Activated CD8-positive, alpha-beta memory T cell treated with anti-CD3 and anti-CD28 coated beads for 48 hours (primary cell): ENCODE data around the gene RBM4B.
A peak's percentile ranks its signal among the peaks of the same experiment; 100 is the strongest.
"Not testable (repeated sequence)": the region's sequence is repeated elsewhere in the genome, so short reads cannot be mapped to it uniquely, and the experiment has no call there.

Experiments
- DNase-seq, 3 experiments: peaks; one replicate each; pipeline ENCODE4 v3.0.0-alpha.2; 2020; ENCODE audit warnings: low read depth in 2 of 3, low spot score in 2 of 3

The RBM4B gene, protein sequence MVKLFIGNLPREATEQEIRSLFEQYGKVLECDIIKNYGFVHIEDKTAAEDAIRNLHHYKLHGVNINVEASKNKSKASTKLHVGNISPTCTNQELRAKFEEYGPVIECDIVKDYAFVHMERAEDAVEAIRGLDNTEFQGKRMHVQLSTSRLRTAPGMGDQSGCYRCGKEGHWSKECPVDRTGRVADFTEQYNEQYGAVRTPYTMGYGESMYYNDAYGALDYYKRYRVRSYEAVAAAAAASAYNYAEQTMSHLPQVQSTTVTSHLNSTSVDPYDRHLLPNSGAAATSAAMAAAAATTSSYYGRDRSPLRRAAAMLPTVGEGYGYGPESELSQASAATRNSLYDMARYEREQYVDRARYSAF

DNA sequence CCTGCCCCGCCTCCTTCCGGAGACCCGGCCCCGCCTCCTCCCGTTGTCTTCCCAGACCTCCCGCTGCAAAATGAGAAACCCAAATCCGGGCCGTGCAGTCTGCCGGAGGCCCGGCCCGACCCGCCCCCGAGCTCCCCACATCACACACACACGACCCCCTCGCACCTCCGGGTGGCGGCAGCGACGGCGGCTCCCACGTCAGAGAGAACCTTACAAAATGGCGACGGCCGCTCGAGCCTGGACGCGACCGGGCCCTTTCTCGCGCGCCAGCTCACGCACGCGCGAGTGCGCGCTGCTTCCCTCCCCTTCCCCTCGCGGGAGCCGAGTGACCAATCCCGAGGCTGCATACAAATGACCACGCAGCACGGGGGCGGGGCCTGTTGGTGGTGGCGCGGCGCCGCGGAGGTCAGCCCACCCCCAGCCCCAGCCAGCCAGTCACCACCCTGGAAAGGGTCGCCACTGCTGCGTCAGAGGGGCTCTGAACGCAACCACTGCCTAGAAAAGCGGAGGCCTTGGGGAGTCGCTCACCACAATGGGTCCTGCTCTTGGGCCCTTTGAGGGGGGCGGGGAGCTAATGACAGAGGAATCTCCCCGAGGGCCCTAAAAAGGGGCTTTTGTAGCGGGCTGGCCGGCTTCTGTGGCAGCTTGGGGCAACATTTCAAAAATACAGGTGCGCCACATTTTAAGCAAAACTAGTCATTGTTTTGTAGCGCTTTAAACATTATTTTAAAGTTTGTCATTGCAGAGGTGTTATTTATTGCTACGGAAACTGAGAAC, at the start of gene RBM4B:
Gene RBM4B, minus strand, starts transcription at position 289 of the 777 bp plus-strand sequence. CDS start 808 bp downstream, outside the sequence.
- peak; percentile 91 to 94 (median 94) for DNase-seq

DNA sequence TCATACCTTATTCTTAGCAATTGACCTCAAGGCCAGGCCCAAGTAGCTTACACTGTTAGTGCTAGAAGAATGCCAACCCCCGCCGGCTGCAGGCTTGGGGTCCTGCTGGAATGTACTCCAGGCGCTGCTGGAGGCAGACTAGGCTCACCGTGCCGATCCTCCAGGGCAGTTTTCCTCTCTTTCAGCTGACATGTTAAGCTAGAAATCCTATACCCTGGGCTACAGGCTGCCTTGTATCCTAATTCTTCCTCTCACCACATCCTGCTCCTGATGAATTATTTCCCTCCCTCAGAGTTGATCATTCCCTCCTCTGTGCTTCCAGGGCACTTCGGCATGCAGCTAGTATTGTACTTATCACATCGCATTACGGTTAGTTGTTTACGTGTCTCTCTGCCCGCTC, 48.0 kb upstream of the RBM4B start:
- DNase-seq, result no peak

DNA sequence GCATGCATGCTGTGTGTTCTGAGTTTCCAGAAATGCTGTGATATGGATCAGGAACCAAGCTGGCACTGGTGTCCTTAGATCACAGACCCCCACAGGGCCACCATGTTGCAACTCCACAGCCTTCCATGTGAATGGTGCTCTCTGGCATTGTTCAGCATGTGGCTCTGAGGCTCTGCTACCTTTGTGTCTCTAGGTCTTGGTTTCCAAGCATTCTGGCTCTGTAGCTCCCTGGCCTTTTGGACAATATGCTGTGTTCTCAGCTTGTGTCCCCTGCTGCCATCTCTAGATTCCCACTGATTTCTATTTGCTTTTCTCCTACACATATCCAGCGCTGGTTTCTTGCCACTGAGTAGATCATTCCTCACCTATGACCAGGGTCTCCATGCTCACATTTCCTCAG, 47.4 kb upstream of the RBM4B start:
- DNase-seq, result no peak

DNA sequence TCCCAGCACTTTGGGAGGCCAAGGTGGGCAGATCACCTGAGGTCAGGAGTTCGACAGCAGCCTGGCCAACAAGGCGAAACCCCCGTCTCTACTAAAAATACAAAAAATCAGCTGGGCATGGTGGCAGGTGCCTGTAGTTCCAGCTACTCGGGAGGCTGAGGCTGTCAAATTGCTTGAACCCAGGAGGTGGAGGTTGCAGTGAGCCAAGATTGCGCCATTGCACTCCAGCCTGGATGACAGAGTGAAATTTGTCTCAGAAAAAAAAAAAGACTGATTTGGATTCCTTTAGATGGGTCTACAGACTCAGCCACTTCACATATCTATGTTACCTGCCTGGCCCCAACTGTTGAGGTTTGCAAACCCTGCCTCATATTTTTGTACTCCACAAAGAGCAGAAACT, 46.5 kb upstream of the RBM4B start:
- DNase-seq, result not testable (repeated sequence)

DNA sequence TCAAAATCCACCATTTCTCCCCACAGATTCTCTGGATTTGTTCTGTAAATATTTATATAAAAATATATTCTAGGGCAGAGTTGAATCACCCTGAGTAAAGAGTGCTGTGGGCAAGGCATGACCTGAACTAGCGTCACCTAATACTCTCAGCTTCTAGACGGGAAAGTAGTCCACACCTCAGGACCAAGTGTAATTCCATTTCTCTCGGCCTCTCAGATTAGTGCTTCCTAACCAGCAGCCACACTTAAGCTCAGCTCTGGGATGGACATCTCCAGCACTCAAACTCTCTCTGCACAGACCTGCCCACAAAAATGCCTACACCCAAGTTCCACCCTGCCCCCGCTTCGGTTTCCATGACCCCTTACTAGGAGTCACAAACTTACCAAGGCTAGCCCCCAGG, 46.0 kb upstream of the RBM4B start:
- DNase-seq, result no peak

DNA sequence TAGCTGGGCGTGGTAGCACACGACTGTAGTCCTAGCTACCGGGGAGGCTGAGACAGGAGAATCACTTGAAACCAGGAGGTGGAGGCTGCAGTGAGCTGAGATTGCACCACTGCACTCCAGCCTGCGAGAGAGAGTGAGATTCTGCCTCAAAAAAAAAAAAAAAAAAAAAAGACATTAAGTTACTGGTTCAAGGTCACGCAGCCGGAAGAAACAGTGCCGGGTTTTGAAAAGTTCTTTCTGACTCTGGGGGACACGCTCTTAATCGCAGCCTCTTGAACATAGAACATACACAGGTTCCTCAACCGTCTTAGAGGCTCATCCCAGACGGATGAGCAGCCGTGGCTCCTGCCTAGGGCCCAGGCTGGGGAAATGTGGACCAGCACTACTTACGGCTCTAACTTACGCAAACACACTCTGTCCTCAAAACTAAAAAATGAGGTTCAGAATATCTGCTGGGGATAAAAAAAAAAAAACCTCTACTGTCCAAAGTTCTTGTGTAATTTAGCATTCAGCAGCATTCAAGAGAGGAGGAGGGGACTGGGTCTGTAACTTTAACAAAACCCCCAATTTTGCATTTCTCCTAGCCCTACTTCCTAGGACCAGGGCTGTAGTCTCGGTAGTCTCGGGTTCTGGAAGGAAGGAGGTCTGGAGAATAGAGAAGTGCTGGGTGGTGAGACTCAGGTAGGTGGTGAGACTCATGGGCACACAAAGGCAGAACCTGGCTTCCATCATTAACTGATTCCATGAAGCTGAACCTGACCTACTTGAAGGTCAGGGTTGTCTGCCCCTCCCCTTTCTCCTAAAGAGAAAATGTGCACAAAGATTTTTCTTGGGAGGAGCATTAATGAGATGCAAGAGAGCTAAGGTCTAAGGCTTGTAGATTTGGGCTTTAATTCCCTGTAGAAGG, 45.3 kb upstream of the RBM4B start:
- no peak for DNase-seq

DNA sequence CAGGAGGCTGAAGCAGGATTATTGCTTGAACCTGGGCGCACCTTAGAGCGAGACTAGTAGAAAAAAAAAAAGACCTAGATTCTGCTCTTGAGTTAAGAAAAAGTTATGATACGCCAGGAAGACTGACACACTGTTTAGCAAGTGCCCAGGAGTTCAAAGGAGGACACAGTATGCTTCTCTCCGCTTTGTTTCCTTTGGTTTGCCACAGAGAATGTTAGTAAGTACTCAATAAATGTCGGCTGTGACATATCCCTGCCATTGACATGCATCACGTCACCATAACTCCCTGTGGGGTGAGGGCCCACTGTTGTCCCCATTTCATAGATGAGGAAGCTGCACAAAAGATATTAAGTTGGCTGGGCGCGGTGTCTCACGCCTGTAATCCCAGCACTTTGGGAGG, 44.3 kb upstream of the RBM4B start:
- no peak for DNase-seq

DNA sequence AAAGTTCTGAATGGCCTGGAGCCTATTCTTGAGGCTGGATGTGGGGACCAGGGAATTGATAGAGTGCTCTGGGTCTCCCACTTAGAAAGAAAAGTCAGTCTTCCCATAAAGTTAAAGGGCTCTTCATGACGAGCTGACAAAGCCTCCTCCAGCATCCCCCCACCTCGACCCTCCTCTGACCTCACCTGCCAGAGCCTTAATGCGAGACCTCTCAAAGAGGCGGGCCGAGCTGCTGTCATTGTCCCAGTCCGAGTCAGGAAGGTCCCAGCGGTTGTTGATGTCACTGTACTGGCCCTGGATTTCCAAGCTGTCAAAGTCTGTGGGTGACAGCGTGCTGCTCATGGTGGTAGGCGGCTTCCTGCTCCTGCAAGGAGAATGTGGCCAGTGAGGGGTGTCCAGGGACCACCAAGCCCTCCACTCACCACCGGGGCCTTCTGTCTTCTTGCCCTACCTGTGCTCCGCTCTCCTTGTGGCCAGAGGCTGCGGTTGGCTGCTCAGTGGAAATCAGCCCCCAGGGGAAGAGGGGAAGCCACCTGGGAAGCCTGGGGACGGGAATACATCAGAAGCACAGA, 43.3 kb upstream of the RBM4B start:
- no peak for DNase-seq

DNA sequence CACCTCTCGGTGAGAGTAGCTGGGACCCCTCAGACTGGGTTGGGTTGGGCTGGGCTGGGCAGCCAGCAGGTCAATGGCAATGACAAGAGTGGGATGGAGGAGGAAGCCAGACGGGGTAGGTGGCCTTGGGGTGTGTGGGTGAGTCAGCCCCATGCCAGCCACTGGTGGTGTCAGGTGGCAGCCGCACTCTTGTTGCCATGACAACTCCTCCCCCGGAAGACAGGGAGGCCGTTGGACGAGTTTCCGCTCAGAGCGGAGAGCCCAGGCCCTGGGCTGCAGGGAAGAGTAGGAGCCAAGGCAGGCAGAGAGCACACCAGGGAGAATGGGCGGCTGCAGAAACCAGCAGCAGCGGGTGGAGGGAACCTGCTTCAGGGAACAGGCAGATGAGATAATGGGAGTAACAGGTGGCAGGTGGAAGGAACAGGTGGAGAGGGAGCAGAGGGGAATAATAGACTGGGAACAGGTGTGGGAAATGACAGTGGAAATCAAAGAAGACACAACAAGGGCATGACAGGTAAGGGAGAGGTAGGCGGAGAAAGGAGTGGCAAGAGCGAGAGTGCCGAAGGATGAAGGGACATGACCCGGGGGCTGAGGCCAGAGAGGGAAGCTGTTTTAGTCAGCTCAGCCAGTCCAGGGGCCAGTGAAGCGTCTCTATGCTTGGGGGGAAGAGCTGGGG, 42.7 kb upstream of the RBM4B start:
- DNase-seq, result peak in 2 of 3 experiments; percentile 18 to 39

DNA sequence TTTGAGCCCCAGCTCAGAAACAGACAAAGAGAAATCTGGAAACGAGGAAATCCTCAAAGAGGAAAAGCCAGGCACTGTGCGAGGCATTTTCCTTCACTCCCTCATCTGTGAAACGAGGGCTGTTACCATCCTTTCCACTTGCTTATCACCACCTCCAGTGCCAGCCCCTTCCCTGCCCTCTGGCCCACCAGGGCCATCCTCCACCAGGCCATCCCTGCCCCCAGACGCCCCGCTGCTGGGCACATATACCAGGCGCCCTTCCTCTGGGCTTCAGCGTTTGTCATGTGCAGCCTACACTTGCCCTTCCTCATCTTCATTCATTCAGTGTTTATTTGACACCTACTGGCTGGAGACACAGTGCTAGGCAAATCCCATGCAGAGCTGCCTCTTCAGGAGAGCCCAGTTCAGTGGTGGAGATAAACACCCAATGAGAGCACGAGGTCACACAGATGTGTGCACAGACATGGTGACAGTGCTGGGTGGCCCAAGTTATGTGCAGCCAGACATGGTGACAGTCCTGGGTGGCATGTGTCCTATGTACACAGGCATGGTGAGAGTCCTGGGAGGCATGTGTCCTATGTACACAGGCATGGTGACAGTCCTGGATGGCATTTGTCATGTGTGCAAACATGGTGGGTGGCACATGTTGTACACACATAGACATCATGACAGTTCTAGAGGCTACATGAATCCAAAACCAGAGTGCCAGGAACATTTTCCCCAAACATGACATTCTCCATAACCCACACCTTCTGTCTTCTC, 41.6 kb upstream of the RBM4B start:
- DNase-seq, result no peak

DNA sequence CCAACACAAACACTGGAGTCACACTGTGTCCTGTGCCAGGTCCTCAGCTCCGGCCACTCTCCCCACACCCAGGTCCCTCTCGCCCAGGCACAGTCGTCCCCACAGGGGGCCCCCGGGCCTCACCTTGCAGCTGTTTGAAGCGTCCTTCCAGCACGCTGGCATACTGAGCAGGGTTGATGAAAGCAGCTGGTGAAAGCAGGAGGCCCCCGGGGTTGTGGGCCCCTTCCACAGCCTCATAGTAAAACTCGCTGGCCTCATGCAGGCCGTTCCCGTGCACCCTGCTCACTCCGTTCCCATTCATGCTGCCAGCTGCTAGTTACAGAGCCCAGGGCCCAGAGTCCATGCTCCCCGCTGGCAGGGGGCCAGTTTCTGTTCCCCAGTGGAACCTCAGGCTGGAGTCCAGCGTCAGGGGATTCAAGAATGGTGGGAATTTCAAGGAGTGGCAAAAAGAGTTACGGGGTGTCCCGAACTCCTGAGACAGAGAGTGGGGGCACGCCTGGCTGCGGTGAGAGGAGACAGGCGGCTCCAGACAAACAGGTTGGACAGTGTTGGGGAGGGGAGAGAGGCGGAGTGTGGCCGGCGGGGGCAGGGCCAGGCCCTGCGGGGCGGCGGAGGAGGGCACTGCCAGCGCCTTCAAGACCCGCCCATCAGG, 40.8 kb upstream of the RBM4B start:
- DNase-seq, result no peak

DNA sequence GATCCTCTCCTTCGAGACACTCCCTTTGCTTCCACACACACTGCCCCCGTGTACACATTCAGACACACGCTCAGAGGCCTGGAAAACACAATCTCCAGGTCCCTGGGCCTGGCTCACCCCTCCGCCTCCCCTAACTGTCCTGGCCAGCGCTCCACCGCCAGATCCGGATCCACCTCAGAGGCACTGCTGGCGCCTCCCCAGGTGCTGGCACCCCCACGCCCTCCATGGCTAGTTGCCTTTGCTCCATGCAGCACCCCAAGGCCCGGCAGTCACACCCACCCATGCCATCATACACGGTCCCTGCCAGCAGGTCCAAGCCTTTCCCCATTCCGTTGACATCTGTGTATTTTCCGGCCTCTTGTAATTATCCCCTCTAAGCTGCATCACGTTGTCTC, 40.2 kb upstream of the RBM4B start:
- no peak for DNase-seq

DNA sequence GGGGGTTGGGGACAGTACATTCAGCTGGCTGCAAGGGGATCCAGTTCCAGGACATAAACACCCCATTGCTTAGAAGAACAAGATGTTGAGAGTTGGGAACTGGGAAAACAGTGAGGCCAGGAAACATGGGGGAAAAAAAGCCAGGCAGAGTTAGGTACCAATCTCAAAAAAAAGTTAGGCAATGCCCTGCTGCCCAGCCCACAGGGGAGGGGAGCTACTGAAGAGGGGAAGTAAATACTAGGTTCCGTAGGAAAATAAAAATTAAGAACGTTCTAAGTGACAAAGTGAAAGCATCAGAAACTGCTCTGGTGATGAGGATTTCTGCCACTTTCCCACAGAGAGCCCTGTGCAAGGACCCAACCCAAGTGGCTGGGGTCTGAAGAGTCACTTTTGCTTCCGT, 39.3 kb upstream of the RBM4B start:
- no peak for DNase-seq

DNA sequence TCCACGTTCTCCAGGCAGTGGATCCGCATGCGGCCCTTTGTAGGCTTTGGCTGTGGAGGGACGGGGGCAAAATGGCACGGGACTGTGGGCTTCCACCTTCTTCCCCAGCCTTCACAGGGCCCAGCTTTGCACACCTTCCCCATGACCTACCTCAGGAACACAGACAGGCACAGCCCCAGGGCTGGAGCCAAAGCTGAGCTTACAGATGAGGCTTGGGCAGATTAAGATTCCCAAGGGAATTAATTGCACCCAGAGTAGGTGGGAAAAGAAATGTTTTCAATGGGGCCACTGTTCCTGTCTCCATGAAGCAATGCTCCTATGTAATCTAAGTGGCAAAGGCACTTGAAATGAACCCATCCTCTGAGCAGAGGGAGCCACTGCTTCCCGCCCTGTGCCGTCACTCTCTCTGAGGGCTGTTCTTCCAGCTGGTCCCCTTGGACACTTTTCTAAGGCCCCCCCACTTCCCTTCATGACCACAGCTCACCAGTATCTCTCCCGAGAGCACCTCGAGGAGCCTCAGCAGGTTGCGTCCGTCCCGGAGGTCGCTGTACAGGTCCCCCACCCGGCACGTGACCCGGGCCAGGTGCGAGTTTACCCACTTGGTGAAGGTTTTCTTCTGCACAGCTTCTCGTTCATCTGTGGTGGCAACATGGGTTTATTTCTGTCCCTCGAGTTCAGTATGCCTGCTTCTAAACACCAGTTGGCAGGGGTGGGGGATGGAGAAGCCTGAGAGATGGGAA, 37.8 kb upstream of the RBM4B start:
- DNase-seq, result no peak

DNA sequence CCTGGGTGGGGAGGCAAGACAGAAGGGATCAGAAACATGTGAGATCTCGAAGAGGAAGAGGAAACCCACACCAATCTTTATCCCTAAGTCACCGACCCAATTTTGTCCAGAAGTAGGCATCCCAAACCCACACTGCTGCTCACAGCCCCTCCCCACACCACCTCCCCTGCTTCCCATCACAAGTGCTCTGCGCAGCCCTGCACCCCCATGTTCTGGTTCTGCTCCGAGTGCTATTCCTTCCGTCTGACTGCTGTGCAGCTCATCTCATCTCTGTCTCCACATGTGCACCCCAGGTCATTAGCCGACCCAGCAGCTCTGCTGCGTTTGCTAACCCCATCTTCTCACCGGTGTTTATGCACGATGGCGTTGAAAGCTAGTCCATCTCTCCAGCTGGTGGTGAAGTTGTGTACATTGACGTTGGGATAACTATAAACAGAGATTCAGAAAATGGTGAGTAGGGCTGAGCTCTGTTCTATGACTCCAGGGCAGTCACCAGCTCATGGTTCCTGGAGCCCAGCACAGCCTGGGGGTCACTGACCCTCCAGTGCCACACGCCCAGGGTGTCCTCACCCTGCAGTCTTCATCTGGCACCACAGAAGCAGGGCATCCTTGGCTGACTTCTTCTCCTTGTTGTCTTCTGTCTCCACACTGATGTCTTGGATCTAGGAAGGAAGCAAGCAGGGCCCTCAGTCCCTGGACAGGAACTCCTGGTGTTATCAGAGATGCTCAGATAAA, 36.2 kb upstream of the RBM4B start:
- no peak for DNase-seq

DNA sequence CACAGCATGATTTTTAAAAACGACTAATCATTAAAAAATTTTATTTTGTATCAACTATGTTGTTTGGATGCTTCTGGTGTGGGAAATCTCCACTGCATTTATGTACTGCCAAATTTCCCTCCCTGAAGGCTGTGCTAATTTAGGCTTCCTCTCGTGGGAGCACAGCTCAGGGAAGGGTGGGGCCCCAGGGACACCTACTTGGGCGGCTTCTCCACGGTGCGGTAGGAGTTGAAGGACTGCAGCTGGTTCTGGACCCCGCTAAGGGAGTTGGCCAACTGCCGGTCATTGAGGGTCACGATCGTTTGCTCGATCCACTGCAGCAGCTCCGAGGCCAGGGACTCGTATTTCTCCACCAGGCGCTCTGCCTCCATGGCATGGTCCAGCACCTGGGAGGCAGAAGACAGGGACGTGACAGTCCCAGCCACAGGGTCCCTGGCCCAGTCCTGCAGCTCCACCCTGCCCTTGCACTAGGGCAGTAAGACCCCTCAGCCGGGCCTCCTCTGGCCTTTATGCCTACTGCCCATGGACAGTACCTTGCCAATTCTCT, 32.8 kb upstream of the RBM4B start:
- DNase-seq, result no peak

DNA sequence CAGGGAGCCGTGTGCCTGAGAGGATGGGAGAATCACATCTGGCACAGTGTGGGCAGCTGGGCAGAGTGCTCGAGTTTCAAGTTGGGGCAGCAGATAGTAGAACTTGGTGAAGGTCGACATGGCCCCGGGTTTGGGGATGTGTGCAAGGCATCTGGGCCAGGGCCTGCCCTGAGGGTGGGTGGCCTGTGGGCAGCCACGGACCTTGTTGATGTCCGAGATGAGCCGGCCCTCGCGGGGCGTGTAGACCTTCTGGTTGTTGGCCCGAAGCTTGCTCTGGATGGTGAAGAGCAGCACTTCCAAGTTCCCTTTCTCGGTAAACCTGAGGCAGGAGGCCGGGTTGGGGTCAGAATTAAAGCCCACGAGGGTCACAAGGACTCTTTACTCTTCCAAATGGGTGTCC, 31.0 kb upstream of the RBM4B start:
- no peak for DNase-seq

DNA sequence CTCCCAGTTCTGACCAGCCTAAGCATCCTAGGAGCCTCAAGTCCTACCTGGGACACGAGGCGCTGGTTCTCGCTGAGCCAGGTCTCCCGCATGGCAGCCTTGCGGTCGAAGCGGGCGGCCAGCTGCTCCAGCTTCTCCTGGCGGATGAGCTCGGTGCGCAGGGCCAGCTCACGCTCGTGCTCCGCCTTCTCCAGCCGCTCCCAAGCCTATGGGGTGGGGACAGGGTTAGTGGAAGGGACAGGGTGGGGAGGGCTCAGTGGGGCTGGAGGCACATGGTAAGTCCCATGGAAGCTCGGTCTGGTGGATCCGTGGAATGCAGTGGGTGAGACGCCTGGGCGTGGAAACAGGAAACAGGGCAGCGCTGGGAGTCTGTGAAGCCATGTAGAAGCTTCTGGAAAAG, 30.4 kb upstream of the RBM4B start:
- DNase-seq, result no peak
